ENCODE data around the gene UFM1. TPM values are rescaled to one million over a fixed set of nuclear protein-coding genes. Genes with fewer than 3 reads are reported as not detected.
"Not testable (repeated sequence)": the region's sequence is repeated elsewhere in the genome, so short reads cannot be mapped to it uniquely, and the experiment has no call there.

Gene UFM1
- total RNA-seq, 4 donors from 2014 or later: 22.6 to 31.0 (median 24.3) TPM

GRCh38 chr13:38369058-38369457 lies 19.4 kb downstream of the UFM1 start:
- in situ Hi-C loops (cut with MboI; ENCODE audit: low sequenced_read_pairs in 4 of 4) (no loop called here), intact Hi-C loops (cut with DNase I; ENCODE audit: low total_unique reads) (no loop called here)
- Histone ChIP-seq H3K4me3 (no peak overlapping the region), H3K9me3 (no peaks in the 10 kb centered on the region), H3K27ac (no peak overlapping the region), H3K4me1 (no peaks in the 10 kb centered on the region), H3K27me3 (no peaks in the 10 kb centered on the region), H3K36me3 (no peaks in the 10 kb centered on the region)
- no peak for TF ChIP-seq POLR2A (IDR thresholded peaks at IDR 0.05)
- TF ChIP-seq, protein P1, sequence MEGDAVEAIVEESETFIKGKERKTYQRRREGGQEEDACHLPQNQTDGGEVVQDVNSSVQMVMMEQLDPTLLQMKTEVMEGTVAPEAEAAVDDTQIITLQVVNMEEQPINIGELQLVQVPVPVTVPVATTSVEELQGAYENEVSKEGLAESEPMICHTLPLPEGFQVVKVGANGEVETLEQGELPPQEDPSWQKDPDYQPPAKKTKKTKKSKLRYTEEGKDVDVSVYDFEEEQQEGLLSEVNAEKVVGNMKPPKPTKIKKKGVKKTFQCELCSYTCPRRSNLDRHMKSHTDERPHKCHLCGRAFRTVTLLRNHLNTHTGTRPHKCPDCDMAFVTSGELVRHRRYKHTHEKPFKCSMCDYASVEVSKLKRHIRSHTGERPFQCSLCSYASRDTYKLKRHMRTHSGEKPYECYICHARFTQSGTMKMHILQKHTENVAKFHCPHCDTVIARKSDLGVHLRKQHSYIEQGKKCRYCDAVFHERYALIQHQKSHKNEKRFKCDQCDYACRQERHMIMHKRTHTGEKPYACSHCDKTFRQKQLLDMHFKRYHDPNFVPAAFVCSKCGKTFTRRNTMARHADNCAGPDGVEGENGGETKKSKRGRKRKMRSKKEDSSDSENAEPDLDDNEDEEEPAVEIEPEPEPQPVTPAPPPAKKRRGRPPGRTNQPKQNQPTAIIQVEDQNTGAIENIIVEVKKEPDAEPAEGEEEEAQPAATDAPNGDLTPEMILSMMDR (IDR thresholded peaks at IDR 0.05 in 4 of 5, conservative IDR thresholded peaks at IDR 0.05 in 1 of 5): no peak
- no peak for ATAC-seq
- DNase-seq: no peak

GRCh38 chr13:38370096-38370495 lies 20.4 kb downstream of the UFM1 start:
- H3K27ac ChIP-seq; ATAC-seq; H3K9me3 ChIP-seq; in situ Hi-C loops (cut with MboI; ENCODE audit: low sequenced_read_pairs in 4 of 4); H3K36me3 ChIP-seq; H3K4me3 ChIP-seq; H3K4me1 ChIP-seq; intact Hi-C loops (cut with DNase I; ENCODE audit: low total_unique reads); DNase-seq; H3K27me3 ChIP-seq: not testable (repeated sequence)

- H3K4me1 ChIP-seq: no peaks in the 10 kb centered on the region
- no peak for TF ChIP-seq POLR2A (IDR thresholded peaks at IDR 0.05)
- TF ChIP-seq, protein P1 (IDR thresholded peaks at IDR 0.05 in 4 of 5, conservative IDR thresholded peaks at IDR 0.05 in 1 of 5): no peak
- no peak overlapping the region for H3K27ac ChIP-seq
- H3K9me3 ChIP-seq: no peaks in the 10 kb centered on the region
- ATAC-seq (no peak), DNase-seq (no peak)
- intact Hi-C loops (cut with DNase I; ENCODE audit: low total_unique reads): no loop called here
- no peaks in the 10 kb centered on the region for H3K36me3 ChIP-seq
- H3K27me3 ChIP-seq: no peaks in the 10 kb centered on the region
- in situ Hi-C loops (cut with MboI; ENCODE audit: low sequenced_read_pairs in 4 of 4): no loop called here
- no peak overlapping the region for H3K4me3 ChIP-seq
These were observed 23.3 kb downstream of the UFM1 start for GRCh38 chr13:38372820-38373383.

DNA sequence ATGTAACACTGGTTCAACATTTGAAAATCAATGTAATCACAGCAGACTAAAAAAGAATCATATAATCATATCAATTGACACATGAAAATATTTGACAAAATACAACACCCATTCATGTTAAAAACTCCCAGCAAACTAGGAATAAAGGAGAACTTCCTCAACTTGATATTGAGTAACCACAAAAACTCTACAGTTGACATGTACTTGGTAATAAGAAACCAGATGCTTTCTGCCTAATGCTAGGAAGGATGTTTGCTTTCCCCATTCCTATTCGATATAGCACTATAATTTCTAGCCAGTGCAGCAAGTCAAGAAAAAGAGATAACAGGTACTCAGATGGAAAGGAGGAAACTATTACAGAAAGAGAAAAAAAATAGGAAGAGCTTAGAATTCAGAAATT lies 26.9 kb downstream of the UFM1 start:
- in situ Hi-C loops (cut with MboI; ENCODE audit: low sequenced_read_pairs in 4 of 4): no loop called here
- no peak overlapping the region for H3K4me3 ChIP-seq
- no peak for ATAC-seq
- intact Hi-C loops (cut with DNase I; ENCODE audit: low total_unique reads): no loop called here
- H3K4me1 ChIP-seq: no peaks in the 10 kb centered on the region
- H3K9me3 ChIP-seq: no peaks in the 10 kb centered on the region
- no peak for TF ChIP-seq POLR2A (IDR thresholded peaks at IDR 0.05)
- TF ChIP-seq, protein P1 (IDR thresholded peaks at IDR 0.05 in 4 of 5, conservative IDR thresholded peaks at IDR 0.05 in 1 of 5): no peak
- H3K27me3 ChIP-seq: no peaks in the 10 kb centered on the region
- H3K36me3 ChIP-seq: no peaks in the 10 kb centered on the region
- DNase-seq: no peak
- no peak overlapping the region for H3K27ac ChIP-seq

DNA sequence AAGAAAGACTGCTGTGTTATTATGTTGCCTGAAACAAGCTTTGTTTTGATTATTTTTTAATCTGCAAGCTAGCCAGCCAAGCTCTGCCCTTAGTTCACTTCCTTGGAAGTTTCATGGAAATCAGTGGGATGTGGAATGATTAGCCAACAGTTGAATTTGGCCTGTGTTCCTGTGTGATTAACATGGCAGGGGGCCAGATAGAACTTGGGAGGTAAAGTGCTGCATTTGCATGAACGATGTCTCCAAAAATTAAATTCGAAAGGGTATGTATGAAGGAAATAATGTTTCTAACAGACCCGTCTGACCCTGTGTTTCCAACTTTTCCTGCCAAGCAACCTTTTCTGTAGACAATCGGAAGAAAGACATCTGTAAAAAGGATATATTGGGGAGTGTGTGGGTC lies 32.2 kb downstream of the UFM1 start:
- DNase-seq (no peak), ATAC-seq (no peak)
- no peak overlapping the region for H3K4me3 ChIP-seq
- no peaks in the 10 kb centered on the region for H3K9me3 ChIP-seq
- H3K27ac ChIP-seq: no peak overlapping the region
- no peaks in the 10 kb centered on the region for H3K36me3 ChIP-seq
- intact Hi-C loops (cut with DNase I; ENCODE audit: low total_unique reads): no loop called here
- peaks cover 0 to 2% (median 0%) of the 10 kb centered on the region in 3 donors for H3K27me3 ChIP-seq
- in situ Hi-C loops (cut with MboI; ENCODE audit: low sequenced_read_pairs in 4 of 4): no loop called here
- H3K4me1 ChIP-seq: no peaks in the 10 kb centered on the region
- TF ChIP-seq, protein P1 (IDR thresholded peaks at IDR 0.05 in 4 of 5, conservative IDR thresholded peaks at IDR 0.05 in 1 of 5): no peak
- no peak for TF ChIP-seq POLR2A (IDR thresholded peaks at IDR 0.05)

Data from gastrocnemius medialis (tissue), 4 donors.